Mononuclear cell (primary cell): ENCODE measurements around the gene ANKRD1. TPM values are rescaled to one million over a fixed set of nuclear protein-coding genes. Genes with fewer than 3 reads are reported as not detected.
"Not testable (repeated sequence)": the region's sequence is repeated elsewhere in the genome, so short reads cannot be mapped to it uniquely, and the experiment has no call there.

Experiments
- H3K27me3 ChIP-seq: 2 replicates; pipeline ENCODE4 v1.6.0; 2011; ENCODE audit warnings: low read length, control low read depth; ENCODE audit not compliant: insufficient read depth
- H3K4me1 ChIP-seq: 2 replicates; pipeline ENCODE4 v1.5.1; 2011; ENCODE audit warnings: mild to moderate bottlenecking, low read length, control low read depth; ENCODE audit not compliant: insufficient read depth
- H3K4me3 ChIP-seq: 2 replicates; pipeline ENCODE4 v1.5.1; 2011; ENCODE audit warnings: mild to moderate bottlenecking, low read length, moderate library complexity
- H3K9me3 ChIP-seq: 2 replicates; pipeline ENCODE4 v1.5.1; 2011; ENCODE audit warnings: low read depth, mild to moderate bottlenecking, control low read depth, low read length
- total RNA-seq: library from RNA; depleted of rRNA; stranded (reverse); fragments of >200 nt; gene quantifications from one replicate; pipeline ENCODE4 v1.2.3, GENCODE V29; 2012

The ANKRD1 gene
- total RNA-seq, 1 donor = not detected

DNA sequence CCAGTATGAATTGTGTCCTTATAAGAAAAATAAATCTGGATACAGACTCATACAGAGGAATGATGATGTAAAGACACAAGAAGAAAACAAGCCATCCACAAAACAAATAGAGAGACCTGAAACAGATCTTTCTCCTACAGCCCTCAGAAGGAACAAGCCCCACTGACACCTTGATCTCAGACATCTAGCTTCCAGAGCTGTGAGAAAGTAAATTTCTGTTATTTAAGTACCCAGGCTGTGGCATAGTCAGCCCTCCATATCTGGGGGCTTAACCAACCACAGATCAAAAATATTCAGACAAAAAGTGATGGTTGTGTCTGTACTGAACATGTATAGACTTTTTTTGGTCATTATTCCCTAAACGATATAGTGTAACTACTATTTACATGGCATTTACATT lies 23.9 kb upstream of the ANKRD1 start:
- Histone ChIP-seq H3K4me1 (no peaks in the 10 kb centered on the region), H3K27me3 (no peaks in the 10 kb centered on the region)

GRCh38 chr10:90942980-90943379 lies 22.1 kb upstream of the ANKRD1 start:
- not testable (repeated sequence) for H3K4me1 ChIP-seq, H3K4me3 ChIP-seq, H3K27me3 ChIP-seq, H3K9me3 ChIP-seq

More for the DNA sequence above, 23.9 kb upstream of the ANKRD1 start:
- no peaks in the 10 kb centered on the region for H3K9me3 ChIP-seq
- no peak overlapping the region for H3K4me3 ChIP-seq

GRCh38 chr10:90939648-90940047 lies 18.8 kb upstream of the ANKRD1 start:
- Histone ChIP-seq H3K4me1 (no peaks in the 10 kb centered on the region), H3K9me3 (no peaks in the 10 kb centered on the region), H3K4me3 (no peak overlapping the region), H3K27me3 (no peaks in the 10 kb centered on the region)

- Histone ChIP-seq H3K4me3 (no peak overlapping the region), H3K27me3 (no peaks in the 10 kb centered on the region)
These were observed 18.2 kb upstream of the ANKRD1 start for GRCh38 chr10:90939116-90939515.

DNA sequence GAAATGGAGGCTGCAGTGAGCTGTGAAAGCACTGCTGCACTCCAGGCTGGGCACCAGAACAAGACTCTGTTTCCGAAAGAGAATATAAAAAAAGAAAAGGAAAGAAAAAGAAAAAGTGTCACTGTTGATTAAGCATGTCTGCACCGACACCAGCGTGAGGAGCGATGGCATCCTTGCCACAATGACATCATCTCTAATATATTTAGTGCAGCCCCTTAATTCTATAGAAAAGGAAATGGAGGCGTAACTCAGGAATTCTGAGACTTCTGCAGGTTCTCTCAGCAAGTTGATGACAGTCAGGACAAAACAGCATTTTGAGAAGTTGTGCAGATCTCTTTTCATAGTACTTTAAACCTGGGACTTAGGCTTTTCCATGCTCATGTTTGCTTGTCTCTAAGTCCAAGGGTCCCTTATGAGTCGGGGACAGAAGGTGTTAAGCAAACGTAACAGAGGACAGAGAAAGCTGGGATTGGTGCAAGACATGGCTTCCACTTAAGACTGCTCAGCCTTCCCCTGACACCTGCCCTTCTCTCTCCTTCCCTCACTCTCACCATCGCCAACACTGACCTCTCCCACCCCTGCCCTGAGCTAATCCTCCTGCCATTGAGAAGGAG lies 16.9 kb upstream of the ANKRD1 start:
- H3K9me3 ChIP-seq = no peaks in the 10 kb centered on the region
- H3K4me3 ChIP-seq = no peak overlapping the region
- no peaks in the 10 kb centered on the region for H3K4me1 ChIP-seq
- H3K27me3 ChIP-seq = no peaks in the 10 kb centered on the region

More at GRCh38 chr10:90939116-90939515, 18.2 kb upstream of the ANKRD1 start:
- Histone ChIP-seq H3K9me3 (no peaks in the 10 kb centered on the region), H3K4me1 (no peaks in the 10 kb centered on the region)

GRCh38 chr10:90936276-90936659 lies 15.4 kb upstream of the ANKRD1 start:
- H3K4me1 ChIP-seq = no peaks in the 10 kb centered on the region
- H3K4me3 ChIP-seq = no peak overlapping the region
- H3K9me3 ChIP-seq = no peaks in the 10 kb centered on the region
- no peaks in the 10 kb centered on the region for H3K27me3 ChIP-seq

DNA sequence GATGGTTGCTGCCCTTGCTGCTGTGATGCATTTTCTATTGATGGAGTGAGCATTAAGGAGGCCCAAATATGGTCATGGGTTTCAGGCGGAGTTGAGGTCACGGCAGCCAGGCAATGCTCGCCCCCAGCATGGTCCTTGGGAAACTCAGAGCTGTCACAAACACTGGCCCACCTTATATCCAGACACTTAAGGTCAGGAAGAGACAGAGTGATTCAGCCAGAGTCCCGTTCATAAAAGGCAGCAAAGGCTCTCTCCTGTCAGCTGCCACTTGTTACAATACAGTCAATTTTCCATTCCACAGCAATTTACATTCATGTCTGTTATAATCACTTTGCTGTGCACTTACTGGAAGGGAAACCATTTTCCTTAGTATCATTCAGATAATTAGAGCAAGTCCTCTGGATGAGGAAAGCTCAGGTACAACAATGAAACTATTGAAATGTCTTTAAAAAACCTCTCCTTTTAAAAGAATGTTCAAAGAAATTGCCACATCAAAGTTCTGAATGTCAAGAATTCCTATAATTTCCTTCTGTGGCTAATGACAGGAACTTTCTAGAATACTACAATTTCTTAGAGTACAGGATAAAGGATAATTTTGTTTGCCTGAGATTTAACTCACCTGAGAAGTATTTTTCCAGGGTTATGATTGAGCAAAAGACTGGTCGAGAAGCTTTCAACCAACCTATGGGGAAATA lies 14.8 kb upstream of the ANKRD1 start:
- no peaks in the 10 kb centered on the region for H3K27me3 ChIP-seq
- no peaks in the 10 kb centered on the region for H3K9me3 ChIP-seq
- H3K4me3 ChIP-seq = no peak overlapping the region
- H3K4me1 ChIP-seq = no peaks in the 10 kb centered on the region

DNA sequence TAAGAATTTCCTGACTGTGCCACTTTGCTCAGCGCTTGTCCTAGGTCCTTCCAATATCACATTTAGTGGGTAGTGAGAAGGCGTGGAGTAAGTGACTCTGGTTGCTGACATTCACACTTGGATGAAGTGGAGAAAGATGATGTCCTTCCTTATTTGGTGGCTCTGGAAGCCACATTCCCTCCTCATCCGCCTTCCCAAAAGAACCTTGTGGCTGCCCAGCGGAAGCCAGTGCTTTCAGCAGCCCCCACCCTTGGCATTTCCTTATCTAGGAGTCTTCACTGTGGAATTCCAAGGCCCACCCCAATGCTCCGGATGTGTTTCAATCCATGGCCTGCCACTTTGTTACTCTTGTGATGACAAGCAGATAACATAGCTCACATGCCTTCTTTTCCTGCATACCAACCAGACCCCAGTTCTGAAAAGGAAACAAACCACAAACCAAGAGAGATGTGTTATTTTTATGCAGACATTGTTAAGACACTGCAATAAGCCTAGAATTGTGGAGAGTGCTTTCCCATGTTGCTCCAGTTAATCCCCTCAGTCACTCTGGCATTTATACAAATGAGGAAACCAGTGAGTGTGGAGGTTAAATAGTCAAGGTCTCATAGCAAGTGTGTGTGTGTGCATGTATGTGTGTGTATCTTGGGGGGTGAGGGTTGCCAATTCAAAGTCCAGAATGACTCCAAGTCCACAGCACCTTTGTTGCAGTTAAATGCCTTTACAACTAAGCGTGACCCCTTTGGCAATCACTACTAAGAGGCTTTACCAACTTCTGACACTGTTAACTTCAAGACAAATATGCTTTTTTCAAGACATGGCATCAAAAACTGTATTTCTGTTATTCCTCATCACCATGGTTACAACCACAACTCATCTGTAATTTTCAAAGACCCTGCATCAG lies 10.3 kb upstream of the ANKRD1 start:
- H3K27me3 ChIP-seq = no peaks in the 10 kb centered on the region
- H3K4me3 ChIP-seq = no peak overlapping the region
- H3K4me1 ChIP-seq = no peaks in the 10 kb centered on the region
- no peaks in the 10 kb centered on the region for H3K9me3 ChIP-seq

DNA sequence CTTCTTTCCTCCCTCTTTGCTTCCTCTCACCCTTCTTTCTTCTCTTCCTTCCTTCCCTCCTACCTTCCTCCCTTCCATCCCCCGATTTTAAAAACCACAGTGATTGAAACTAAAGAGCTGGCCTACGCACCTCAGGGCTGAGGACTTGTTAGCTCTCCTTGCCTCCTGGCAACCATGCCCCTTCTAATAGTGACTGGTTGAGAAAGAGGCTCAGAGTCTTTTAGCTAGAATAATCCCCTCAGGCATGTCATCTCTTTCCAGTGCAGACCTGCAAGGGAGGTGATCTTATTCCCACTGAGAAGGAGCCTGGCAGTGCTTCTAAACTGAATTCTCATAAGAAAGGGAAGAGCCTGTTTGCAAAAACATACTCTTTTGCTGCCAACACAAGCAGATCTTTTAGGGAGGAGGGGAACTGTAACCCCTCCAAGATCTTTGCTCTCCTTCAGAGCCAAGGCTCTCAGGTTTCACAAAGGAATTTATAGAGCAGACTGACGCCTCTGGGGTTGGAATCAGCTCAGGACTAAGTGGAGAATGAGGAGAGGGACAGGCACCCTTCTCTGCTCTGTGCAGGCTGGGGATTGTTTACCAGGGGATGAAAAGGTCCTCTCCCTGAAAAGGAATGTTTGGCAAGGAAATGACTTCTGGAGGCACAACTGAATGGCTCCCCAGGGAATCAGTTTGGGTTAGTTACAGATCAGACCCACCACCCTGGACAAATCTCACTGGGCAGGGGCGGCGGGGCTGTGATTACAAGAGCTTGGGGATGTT lies 9.4 kb upstream of the ANKRD1 start:
- no peaks in the 10 kb centered on the region for H3K9me3 ChIP-seq
- no peaks in the 10 kb centered on the region for H3K27me3 ChIP-seq
- no peaks in the 10 kb centered on the region for H3K4me1 ChIP-seq
- H3K4me3 ChIP-seq = no peak overlapping the region

DNA sequence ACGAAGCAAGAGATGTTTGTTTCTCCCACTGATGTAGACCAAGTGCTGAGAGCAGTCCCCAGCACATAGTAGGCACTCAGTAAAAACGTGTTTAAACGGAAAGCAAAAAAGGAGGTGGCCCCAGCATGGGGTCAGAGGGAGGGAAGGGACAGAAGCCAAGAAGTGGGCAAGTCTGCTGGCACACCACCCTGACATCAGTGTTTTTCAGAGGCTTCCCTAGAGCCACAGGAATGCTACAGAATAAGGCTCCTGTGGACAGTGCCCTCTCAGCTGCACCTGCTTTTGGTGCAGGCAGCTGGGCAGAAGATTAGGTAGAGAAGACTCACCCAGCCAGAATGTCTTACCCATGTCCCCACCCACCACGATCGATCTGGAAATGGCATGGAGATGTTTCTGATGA lies 8.3 kb upstream of the ANKRD1 start:
- Histone ChIP-seq H3K4me3 (no peak overlapping the region), H3K27me3 (no peaks in the 10 kb centered on the region), H3K4me1 (no peaks in the 10 kb centered on the region), H3K9me3 (no peaks in the 10 kb centered on the region)

GRCh38 chr10:90927293-90927692 lies 6.4 kb upstream of the ANKRD1 start:
- H3K9me3 ChIP-seq = no peaks in the 10 kb centered on the region
- H3K27me3 ChIP-seq = no peaks in the 10 kb centered on the region
- H3K4me1 ChIP-seq = no peaks in the 10 kb centered on the region
- H3K4me3 ChIP-seq = no peak overlapping the region

DNA sequence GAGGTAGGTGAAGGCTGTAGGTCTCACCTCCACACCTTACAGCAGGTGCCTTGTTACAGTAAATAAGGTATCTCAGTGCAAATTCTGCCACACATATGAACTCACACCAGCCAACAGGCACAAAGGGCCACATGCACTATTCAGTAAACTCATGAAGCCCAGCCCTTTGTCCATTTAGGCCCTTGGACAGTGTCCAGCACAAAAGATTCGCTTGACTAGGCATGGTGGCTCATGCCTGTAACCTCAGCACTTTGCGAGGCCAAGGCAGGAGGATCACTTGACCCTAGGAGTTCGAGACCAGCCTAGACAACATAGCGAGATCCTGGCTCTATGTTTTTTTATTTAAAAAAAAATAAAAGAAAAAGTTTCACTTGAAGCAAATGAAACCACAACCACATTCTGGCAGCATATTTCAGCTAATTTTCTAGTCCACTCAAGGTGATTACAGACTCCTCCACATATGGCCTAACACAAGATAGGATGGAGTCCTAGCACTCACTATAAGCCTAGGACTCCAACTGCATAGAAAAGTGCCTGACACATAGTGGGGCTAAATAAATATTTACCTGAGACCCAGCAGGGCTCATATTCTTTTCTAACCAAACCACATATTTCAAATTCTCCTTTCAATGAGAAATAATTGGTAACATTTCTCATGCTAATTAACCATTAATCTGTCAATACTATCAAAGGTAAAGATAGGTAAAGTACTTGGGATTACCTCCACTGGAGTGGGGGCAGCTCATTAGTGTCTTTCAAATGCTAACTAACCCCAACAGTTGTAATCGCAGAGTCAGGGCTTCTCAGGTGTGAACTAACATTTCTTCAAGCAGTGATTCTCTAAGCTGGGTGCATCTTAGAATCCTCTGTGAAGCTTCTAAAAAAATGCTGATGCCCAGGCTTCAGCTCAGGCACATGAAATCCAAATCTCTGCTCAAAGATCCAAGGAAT lies 4.5 kb upstream of the ANKRD1 start:
- H3K9me3 ChIP-seq = no peaks in the 10 kb centered on the region
- H3K27me3 ChIP-seq = no peaks in the 10 kb centered on the region
- no peaks in the 10 kb centered on the region for H3K4me1 ChIP-seq
- H3K4me3 ChIP-seq = no peak overlapping the region

DNA sequence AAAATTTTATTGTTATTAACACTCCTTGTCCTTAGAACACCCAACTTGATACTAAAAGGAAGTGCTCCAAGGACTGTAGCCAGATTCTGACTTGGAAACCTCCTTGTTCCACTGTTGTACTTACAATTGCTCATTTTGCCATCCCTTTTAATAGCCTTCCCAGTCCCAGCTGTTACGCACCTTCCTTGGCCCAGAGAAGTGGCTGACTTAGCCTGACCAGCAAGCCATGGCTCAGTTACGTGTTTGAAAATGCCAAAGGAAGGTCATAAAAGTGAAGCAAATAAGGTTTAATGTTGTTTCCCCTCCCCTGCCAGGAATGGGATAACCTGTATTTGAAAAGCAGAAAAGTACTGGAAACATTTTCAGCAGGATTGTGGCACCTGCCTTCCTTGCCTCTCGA lies 3.7 kb upstream of the ANKRD1 start:
- Histone ChIP-seq H3K27me3 (no peaks in the 10 kb centered on the region), H3K4me3 (no peak overlapping the region), H3K9me3 (no peaks in the 10 kb centered on the region)

More for the DNA sequence above, 3.7 kb upstream of the ANKRD1 start:
- H3K4me1 ChIP-seq = no peaks in the 10 kb centered on the region
